Nephron progenitor cell (in vitro differentiated cells): ENCODE data around the gene PLA2R1.

ENCODE experiments used
- DNase-seq: peaks from one replicate; pipeline ENCODE4 v3.0.0; 2021
- H3K27ac Mint-ChIP-seq: 2 replicates; pipeline ENCODE4 v1.8.0; 2021; ENCODE audit warnings: mild to moderate bottlenecking, moderate library complexity, mixed read lengths
- H3K27me3 Mint-ChIP-seq: 2 replicates; pipeline ENCODE4 v1.8.0; 2021; ENCODE audit warnings: mild to moderate bottlenecking, low read depth, mixed read lengths; ENCODE audit not compliant: poor library complexity
- H3K36me3 Mint-ChIP-seq: 2 replicates; pipeline ENCODE4 v1.8.0; 2021; ENCODE audit warnings: low read depth, mixed read lengths
- H3K4me1 Mint-ChIP-seq: 2 replicates; pipeline ENCODE4 v1.8.0; 2021; ENCODE audit warnings: mixed read lengths
- H3K4me3 Mint-ChIP-seq: 2 replicates; pipeline ENCODE4 v1.8.0; 2021; ENCODE audit warnings: mild to moderate bottlenecking, moderate library complexity, mixed read lengths
- H3K9me3 Mint-ChIP-seq: 2 replicates; pipeline ENCODE4 v1.8.0; 2021; ENCODE audit warnings: mild to moderate bottlenecking, moderate library complexity, mixed read lengths
- TF ChIP-seq, protein P1 (sequence below): fragments of 200-600 bp; sonication (generic); IDR thresholded peaks from 2 replicates; pipeline ENCODE4 v1.5.0; 2021; ENCODE audit warnings: antibody characterized with exemption

PLA2R1 gene

DNA sequence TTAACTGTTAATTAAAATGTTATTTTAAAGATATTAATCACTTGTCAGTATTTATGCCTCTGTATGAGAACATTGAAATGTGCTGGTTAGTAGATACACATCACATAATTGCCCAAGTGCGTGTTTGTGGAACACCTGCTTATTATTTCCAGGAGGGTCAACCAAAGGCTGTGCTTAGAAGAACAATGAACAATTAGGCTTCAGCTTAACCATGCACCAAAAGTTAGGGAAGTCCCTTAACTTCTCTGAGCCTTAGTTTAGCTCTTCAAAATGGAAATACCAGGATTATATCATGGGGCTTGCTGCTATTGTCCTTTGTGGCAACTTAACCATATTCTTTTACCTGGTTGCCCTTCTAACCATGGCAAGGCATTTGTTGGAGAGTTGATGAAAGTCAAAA lies 43.0 kb upstream of the PLA2R1 start:
- H3K27ac Mint-ChIP-seq: no peak overlapping the region
- no peaks in the 10 kb centered on the region for H3K36me3 Mint-ChIP-seq
- no peaks in the 10 kb centered on the region for H3K9me3 Mint-ChIP-seq
- H3K4me3 Mint-ChIP-seq: no peak overlapping the region
- peaks cover 4% of the 10 kb centered on the region for H3K27me3 Mint-ChIP-seq
- peaks cover 9% of the 10 kb centered on the region for H3K4me1 Mint-ChIP-seq
- no peak for DNase-seq
- TF ChIP-seq, protein P1, sequence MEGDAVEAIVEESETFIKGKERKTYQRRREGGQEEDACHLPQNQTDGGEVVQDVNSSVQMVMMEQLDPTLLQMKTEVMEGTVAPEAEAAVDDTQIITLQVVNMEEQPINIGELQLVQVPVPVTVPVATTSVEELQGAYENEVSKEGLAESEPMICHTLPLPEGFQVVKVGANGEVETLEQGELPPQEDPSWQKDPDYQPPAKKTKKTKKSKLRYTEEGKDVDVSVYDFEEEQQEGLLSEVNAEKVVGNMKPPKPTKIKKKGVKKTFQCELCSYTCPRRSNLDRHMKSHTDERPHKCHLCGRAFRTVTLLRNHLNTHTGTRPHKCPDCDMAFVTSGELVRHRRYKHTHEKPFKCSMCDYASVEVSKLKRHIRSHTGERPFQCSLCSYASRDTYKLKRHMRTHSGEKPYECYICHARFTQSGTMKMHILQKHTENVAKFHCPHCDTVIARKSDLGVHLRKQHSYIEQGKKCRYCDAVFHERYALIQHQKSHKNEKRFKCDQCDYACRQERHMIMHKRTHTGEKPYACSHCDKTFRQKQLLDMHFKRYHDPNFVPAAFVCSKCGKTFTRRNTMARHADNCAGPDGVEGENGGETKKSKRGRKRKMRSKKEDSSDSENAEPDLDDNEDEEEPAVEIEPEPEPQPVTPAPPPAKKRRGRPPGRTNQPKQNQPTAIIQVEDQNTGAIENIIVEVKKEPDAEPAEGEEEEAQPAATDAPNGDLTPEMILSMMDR: no peak

DNA sequence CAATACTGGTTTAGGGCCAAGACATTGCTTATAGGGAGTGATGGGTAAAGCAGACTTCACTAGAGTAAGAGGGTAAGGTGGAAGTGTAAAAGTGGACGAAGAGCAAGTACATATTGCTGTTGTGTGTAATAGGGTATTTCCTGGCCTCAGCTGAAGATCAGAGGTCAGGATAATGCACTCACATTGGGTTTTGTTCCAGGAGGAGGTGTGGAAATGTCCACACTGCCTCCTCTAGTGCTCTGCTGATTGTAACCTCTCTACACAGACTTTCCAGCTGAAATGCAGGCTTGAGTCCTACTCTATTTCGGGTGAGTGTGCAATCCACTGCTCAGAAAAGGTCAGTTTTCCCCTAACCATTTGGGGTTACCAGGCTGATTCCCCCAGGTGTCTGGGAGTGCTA lies 41.7 kb upstream of the PLA2R1 start:
- Mint-ChIP-seq H3K9me3 (no peaks in the 10 kb centered on the region), H3K4me3 (no peak overlapping the region), H3K4me1 (peaks cover 8% of the 10 kb centered on the region), H3K27me3 (peaks cover 4% of the 10 kb centered on the region), H3K36me3 (no peaks in the 10 kb centered on the region), H3K27ac (no peak overlapping the region)
- no peak for DNase-seq
- TF ChIP-seq, protein P1: no peak

DNA sequence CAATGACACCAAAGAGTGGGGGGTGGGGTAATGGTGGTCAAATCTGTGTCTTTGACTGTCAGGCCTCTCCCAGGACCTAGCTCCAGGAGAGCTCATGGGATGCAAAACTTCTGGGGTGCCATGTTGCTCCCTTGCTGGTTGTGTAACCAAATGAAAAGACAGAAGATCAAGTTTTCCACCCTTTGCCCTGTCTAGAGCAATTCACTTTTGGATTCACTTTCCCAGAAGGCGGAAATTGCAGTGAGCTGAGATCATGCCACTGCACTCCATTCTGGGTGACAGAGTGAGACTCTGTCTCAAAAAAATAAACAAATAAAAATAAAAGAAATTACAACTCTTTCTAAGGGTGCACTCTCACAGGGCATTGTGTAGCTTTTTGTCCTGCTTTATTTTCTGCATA lies 34.9 kb upstream of the PLA2R1 start:
- Mint-ChIP-seq H3K36me3 (no peaks in the 10 kb centered on the region), H3K27me3 (no peaks in the 10 kb centered on the region), H3K9me3 (peaks cover 29% of the 10 kb centered on the region), H3K27ac (no peak overlapping the region), H3K4me1 (no peaks in the 10 kb centered on the region), H3K4me3 (no peak overlapping the region)
- DNase-seq: no peak
- TF ChIP-seq, protein P1: no peak

DNA sequence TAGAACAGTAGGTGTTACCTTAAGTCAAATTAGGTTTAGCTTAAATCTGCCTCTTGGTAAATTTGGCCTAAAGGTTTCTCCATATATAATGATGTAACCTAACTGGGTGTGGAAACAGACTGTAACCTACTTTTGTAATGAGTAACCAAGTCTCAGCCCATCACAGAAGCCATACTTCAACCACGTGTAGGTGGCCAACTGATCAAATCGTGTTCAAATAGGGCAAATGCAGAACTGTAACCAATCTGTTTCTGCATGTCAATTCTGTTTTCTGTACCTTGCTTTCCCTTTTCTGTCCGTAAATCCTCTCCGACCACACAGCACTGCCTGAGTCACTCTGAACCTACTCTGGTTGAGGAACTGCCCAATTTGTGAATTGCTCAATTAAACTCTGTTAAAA lies 34.0 kb upstream of the PLA2R1 start:
- Mint-ChIP-seq H3K36me3 (no peaks in the 10 kb centered on the region), H3K9me3 (peaks cover 37% of the 10 kb centered on the region), H3K27ac (no peak overlapping the region), H3K4me1 (no peaks in the 10 kb centered on the region), H3K4me3 (no peak overlapping the region), H3K27me3 (no peaks in the 10 kb centered on the region)
- TF ChIP-seq, protein P1: no peak
- DNase-seq: no peak

DNA sequence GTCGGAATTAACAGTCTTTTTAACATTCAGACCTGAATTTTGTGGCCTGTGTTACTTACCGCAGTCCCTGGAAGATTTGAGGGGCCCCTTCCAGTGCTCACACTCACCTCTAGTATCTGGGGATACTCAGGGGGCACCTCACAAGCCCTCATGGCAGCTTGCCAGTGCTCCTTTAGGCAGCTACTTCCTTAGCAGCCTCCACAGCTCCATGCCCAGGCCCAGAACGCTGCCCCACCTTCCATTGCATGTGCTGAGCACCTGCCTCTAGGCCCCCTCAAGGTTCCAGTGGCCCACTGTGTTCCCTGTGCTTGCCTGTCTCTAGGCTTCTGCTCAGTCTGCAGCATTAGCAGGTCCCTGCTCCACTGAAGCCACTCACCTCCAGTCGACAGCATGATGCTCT lies 30.0 kb upstream of the PLA2R1 start:
- Mint-ChIP-seq H3K27ac (no peak overlapping the region), H3K4me1 (no peaks in the 10 kb centered on the region), H3K36me3 (peaks cover 11% of the 10 kb centered on the region), H3K4me3 (no peak overlapping the region), H3K27me3 (no peaks in the 10 kb centered on the region), H3K9me3 (peaks cover 73% of the 10 kb centered on the region)
- no peak for DNase-seq
- TF ChIP-seq, protein P1: no peak

DNA sequence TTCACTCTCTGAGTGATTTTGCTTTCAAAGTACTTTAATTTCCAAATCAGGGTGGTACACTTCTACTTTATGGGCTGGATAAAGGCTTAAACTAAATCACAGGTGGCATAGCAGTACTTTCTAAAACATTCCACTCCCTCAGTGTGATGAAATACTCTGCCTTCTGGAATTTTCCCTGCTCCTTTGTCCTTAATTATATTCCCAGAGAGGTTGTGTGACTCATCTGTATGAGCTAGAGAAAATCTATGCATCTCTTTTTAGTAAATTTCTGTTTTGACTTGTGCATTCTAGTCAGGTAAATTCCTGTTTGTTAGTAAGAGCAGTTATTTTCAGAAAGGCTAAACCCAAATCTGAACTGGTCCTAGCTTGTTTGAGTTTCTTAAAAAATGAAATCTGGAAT lies 29.0 kb upstream of the PLA2R1 start:
- peaks cover 83% of the 10 kb centered on the region for H3K9me3 Mint-ChIP-seq
- H3K27ac Mint-ChIP-seq: no peak overlapping the region
- TF ChIP-seq, protein P1: no peak
- H3K4me3 Mint-ChIP-seq: no peak overlapping the region
- H3K27me3 Mint-ChIP-seq: no peaks in the 10 kb centered on the region
- no peak for DNase-seq
- H3K4me1 Mint-ChIP-seq: no peaks in the 10 kb centered on the region
- H3K36me3 Mint-ChIP-seq: peaks cover 15% of the 10 kb centered on the region
